ENCODE measurements around the gene ZBP1. TPM values are rescaled to one million over a fixed set of nuclear protein-coding genes. Genes with fewer than 3 reads are reported as not detected.

The ZBP1 gene
- total RNA-seq, 1 donor from 2014 or later = 17.8 TPM

DNA sequence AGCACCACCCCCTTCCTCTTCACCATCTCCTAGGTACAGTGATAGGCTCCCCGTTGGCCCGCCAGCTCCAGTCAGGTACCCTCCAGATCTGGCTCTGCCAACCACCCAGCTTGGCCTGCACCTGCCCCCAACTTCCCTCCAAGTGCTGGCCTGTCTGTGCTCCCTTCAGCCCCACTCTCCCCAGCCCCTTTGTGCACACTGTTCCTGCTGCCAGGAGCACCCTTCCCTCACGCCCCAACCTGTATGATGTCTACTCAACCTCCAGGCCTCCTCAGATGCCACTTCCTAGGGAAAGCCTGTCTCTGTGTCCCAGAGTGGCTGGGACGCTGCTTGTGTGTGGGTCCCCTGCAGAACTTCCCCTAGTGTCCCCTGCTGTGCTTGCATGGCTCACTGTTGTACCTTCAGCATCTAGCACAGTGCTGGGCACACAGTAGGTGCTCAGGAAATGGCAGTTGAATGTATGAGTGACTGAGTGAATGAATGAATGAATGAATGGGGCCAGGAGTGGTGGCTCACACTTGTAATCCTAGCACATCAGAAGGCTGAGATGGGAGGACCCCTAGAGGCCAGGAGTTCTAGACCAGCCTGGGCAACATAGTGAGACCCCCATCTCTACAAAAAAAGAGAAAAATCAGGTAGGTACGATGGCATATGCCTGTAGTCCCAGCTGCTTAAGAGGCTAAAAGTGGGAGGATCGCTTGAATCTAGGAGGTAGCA, 3.0 kb downstream of the ZBP1 start:
- no peak for TF ChIP-seq CTCF (IDR thresholded peaks at IDR 0.05)
- ChIA-PET CTCF (interaction anchor here (1.6 to 4.2 kb wide), 2 partner anchors 16 to 20 kb away, joined by 5 to 23 read pairs; no protein-coding TSS in a partner anchor), POLR2A (interaction anchor here (0.7 to 4.9 kb wide), 6 partner anchors 11 to 672 kb away, joined by 3 to 188 read pairs (median 28); partner anchors contain the start of gene RBM38)
- Mint-ChIP-seq H3K4me1 (peaks cover 56% of the 10 kb centered on the region), H3K36me3 (ENCODE audit: low read depth) (peaks cover 39% of the 10 kb centered on the region), H3K27ac (peak overlapping the region; percentile 18), H3K4me3 (no peak overlapping the region), H3K9me3 (no peaks in the 10 kb centered on the region), H3K27me3 (no peaks in the 10 kb centered on the region)
- DNase-seq (no peak), ATAC-seq (ENCODE audit: low read depth) (no peak)
- intact Hi-C loops (cut with micrococcal nuclease) = loop anchor here (5.0 to 10.0 kb wide), 3 partner anchors 1150 to 1388 kb away; partner anchors contain the start of genes CTSZ and RTF2

DNA sequence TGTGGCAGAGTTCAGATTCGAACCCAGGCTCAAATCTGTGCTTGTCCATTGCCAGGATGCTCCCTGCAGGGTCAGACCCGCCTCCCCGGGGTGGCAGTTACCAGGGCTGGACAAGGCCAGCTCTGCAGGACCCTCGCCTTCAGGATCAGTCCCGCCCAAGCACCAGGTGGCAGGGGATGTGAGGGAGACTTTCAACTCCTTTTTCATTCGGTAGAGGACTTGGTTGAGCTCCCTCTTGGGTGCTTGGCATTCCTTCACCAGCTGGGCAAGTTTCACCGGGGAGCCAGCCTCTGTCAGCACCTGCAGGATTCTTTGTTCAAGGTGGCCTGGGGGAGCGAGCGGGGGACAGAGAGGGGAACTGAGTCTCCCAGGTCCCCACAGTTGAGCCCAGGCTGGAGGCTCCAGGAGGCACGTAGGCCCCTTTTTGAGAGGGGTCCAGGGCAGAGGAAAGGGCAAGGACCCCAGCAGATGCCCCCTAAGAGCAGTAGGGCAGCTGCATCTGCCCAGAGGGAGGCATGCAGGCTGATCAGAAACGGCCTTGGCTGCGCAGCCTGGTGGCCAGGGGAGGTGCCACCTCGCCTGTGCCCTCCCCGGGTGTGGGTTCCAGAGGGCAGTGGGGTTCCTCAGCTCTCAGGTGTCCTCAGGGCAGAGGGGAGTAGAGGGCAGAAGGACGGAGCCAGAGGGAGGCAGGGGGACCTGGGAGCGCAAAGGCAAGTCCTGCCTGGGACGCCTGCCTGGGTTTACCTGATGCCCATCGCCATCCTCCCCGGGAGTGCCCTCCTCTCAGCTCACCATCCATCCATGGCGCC, 3.9 kb downstream of the ZBP1 start:
- ATAC-seq (ENCODE audit: low read depth) (no peak), DNase-seq (no peak)
- H3K4me1 Mint-ChIP-seq = peaks cover 47% of the 10 kb centered on the region
- ChIA-PET CTCF (interaction anchor here (1.6 kb wide), 1 partner anchor 15 kb away, joined by 5 read pairs; no protein-coding TSS in a partner anchor), POLR2A (interaction anchor here (1.9 kb wide), 1 partner anchor 12 kb away, joined by 6 read pairs; no protein-coding TSS in a partner anchor)
- no peaks in the 10 kb centered on the region for H3K27me3 Mint-ChIP-seq
- peaks cover 43% of the 10 kb centered on the region for H3K36me3 Mint-ChIP-seq (ENCODE audit: low read depth)
- H3K4me3 Mint-ChIP-seq = no peak overlapping the region
- no peaks in the 10 kb centered on the region for H3K9me3 Mint-ChIP-seq
- TF ChIP-seq CTCF (IDR thresholded peaks at IDR 0.05) = no peak
- H3K27ac Mint-ChIP-seq = peak overlapping the region; percentile 18
- intact Hi-C loops (cut with micrococcal nuclease) = loop anchor here (5.0 to 10.0 kb wide), 3 partner anchors 1149 to 1388 kb away; partner anchors contain the start of genes CTSZ and RTF2

DNA sequence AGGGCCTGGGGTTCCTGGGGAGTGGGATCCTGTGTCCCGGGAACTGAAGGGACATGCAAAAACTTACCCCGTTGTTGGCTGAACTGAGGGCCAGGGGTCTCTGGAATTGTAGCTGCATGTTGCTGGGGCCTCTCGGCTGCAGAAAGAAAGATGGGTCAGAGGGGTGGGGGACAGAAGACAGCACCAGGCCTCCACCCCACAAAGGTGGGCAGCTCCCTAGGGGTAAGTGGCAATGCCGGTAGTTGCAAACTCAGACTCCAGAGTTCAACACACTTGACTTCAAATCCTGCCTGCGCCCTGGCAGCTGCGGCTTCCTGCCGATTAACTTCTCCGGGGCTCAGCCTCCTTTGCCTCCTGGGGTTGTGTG, 4.8 kb downstream of the ZBP1 start:
- no peaks in the 10 kb centered on the region for H3K9me3 Mint-ChIP-seq
- ATAC-seq (ENCODE audit: low read depth) (no peak), DNase-seq (no peak)
- peaks cover 51% of the 10 kb centered on the region for H3K36me3 Mint-ChIP-seq (ENCODE audit: low read depth)
- H3K27me3 Mint-ChIP-seq = no peaks in the 10 kb centered on the region
- H3K27ac Mint-ChIP-seq = no peak overlapping the region
- POLR2A ChIA-PET = interaction anchor here (1.9 kb wide), 1 partner anchor 13 kb away, joined by 6 read pairs; no protein-coding TSS in a partner anchor
- TF ChIP-seq CTCF (IDR thresholded peaks at IDR 0.05) = no peak
- intact Hi-C loops (cut with micrococcal nuclease) = loop anchor here (5.0 to 10.0 kb wide), 3 partner anchors 1148 to 1389 kb away; partner anchors contain the start of genes CTSZ and RTF2
- no peak overlapping the region for H3K4me3 Mint-ChIP-seq
- H3K4me1 Mint-ChIP-seq = peaks cover 43% of the 10 kb centered on the region
- CTCF ChIA-PET = no interaction called here

GRCh38 chr20:57614490-57615444, 5.5 kb downstream of the ZBP1 start:
- ChIA-PET CTCF (no interaction called here), POLR2A (interaction anchor here (1.3 to 1.9 kb wide), 2 partner anchors 13 to 15 kb away, joined by 3 to 6 read pairs; no protein-coding TSS in a partner anchor)
- ATAC-seq (ENCODE audit: low read depth) = no peak
- Mint-ChIP-seq H3K4me3 (no peak overlapping the region), H3K27ac (no peak overlapping the region), H3K27me3 (no peaks in the 10 kb centered on the region), H3K4me1 (peaks cover 41% of the 10 kb centered on the region), H3K36me3 (ENCODE audit: low read depth) (peaks cover 55% of the 10 kb centered on the region), H3K9me3 (no peaks in the 10 kb centered on the region)
- intact Hi-C loops (cut with micrococcal nuclease) = loop anchor here (5.0 to 10.0 kb wide), 3 partner anchors 1147 to 1390 kb away; partner anchors contain the start of genes CTSZ and RTF2
- DNase-seq = no peak
- no peak for TF ChIP-seq CTCF (IDR thresholded peaks at IDR 0.05)

Data from activated B cell treated with CpG ODN at 0.5 μM for 24 hours (primary cell).